Liver (tissue), 9 donors: Measurements from ENCODE around the gene CTTN. TPM values are rescaled to one million over a fixed set of nuclear protein-coding genes. Genes with fewer than 3 reads are reported as not detected.
A peak's percentile ranks its signal among the peaks of the same experiment; 100 is the strongest.

Source experiments
- DNase-seq: peaks from one replicate; pipeline ENCODE4 v3.0.0-alpha.2; 2017; ENCODE audit warnings: low spot score
- H3K27ac ChIP-seq, 2 donors: one replicate each; pipeline ENCODE4 v1.7.0; 2013; ENCODE audit warnings: inconsistent platforms in 2 of 2, low read length in 2 of 2, control low read depth in 1 of 2, low read depth in 1 of 2, mild to moderate bottlenecking in 1 of 2
- H3K27me3 ChIP-seq, 4 donors: one replicate each; pipeline versions ENCODE4 v1.6.1 to v1.7.0; 2013; ENCODE audit warnings: low read length in 3 of 4, inconsistent platforms in 1 of 4, mild to moderate bottlenecking in 1 of 4, moderate library complexity in 1 of 4; ENCODE audit not compliant: control insufficient read depth in 4 of 4, insufficient read depth in 4 of 4
- H3K36me3 ChIP-seq, 4 donors: one replicate each; pipeline versions ENCODE4 v1.6.1 to v1.7.0; 2013; ENCODE audit warnings: low read length in 3 of 4, mild to moderate bottlenecking in 3 of 4, low read depth in 1 of 4, moderate library complexity in 1 of 4; ENCODE audit not compliant: control insufficient read depth in 4 of 4, insufficient read depth in 3 of 4
- H3K4me1 ChIP-seq, 4 donors: one replicate each; pipeline versions ENCODE4 v1.6.1 to v1.7.0; 2013; ENCODE audit warnings: low read length in 3 of 4, mild to moderate bottlenecking in 3 of 4, moderate library complexity in 1 of 4; ENCODE audit not compliant: control insufficient read depth in 4 of 4, insufficient read depth in 4 of 4
- H3K4me3 ChIP-seq, 3 donors: one replicate each; pipeline versions ENCODE4 v1.6.1 to v1.7.0; 2013; ENCODE audit warnings: low read length in 3 of 3, control low read depth in 1 of 3, low read depth in 1 of 3, mild to moderate bottlenecking in 1 of 3
- H3K9ac ChIP-seq, 2 donors: one replicate each; pipeline ENCODE4 v1.7.0; 2013; ENCODE audit warnings: low read length in 2 of 2, mild to moderate bottlenecking in 2 of 2, moderate library complexity in 2 of 2, control low read depth in 1 of 2, low read depth in 1 of 2
- H3K9me3 ChIP-seq, 4 donors: one replicate each; pipeline versions ENCODE4 v1.6.1 to v1.7.0; 2013; ENCODE audit warnings: low read length in 3 of 4; ENCODE audit not compliant: control insufficient read depth in 4 of 4
- CTCF ChIP-seq: fragments of 150-350 bp; IDR thresholded peaks from 2 replicates; pipeline ENCODE4 v1.5.1; 2017; ENCODE audit warnings: improper control_type of control experiment, low read depth, low read length; ENCODE audit not compliant: missing input control
- FOXA1 ChIP-seq: IDR thresholded peaks from 2 replicates; pipeline ENCODE4 v1.6.1; 2016; ENCODE audit warnings: antibody characterized with exemption
- FOXA2 ChIP-seq: IDR thresholded peaks from 2 replicates; pipeline ENCODE4 v1.6.1; 2016; ENCODE audit warnings: antibody characterized with exemption
- GABPA ChIP-seq, 2 donors: IDR thresholded peaks in 1 of 2; conservative IDR thresholded peaks in 1 of 2; 2 replicates each; pipeline ENCODE4 v1.6.1; 2016; ENCODE audit warnings: antibody characterized with exemption in 2 of 2, mild to moderate bottlenecking in 1 of 2, moderate library complexity in 1 of 2
- HNF4A ChIP-seq, 2 donors: conservative IDR thresholded peaks; 2 replicates each; pipeline ENCODE4 v1.6.1; 2016; ENCODE audit warnings: antibody characterized with exemption in 2 of 2, mild to moderate bottlenecking in 2 of 2
- HNF4G ChIP-seq: IDR thresholded peaks from 2 replicates; pipeline ENCODE4 v1.6.1; 2016; ENCODE audit warnings: antibody characterized with exemption
- JUND ChIP-seq, 2 donors: IDR thresholded peaks; 2 replicates each; pipeline ENCODE4 v1.6.1; 2016; ENCODE audit warnings: antibody characterized with exemption in 2 of 2
- NR2F2 ChIP-seq: IDR thresholded peaks from 2 replicates; pipeline ENCODE4 v1.6.1; 2016; ENCODE audit warnings: antibody characterized with exemption
- RAD21 ChIP-seq, 2 donors: IDR thresholded peaks; 2 replicates each; pipeline ENCODE4 v1.6.1; 2016; ENCODE audit warnings: antibody characterized with exemption in 2 of 2, mild to moderate bottlenecking in 2 of 2
- RXRA ChIP-seq, 2 donors: IDR thresholded peaks; 2 replicates each; pipeline ENCODE4 v1.6.1; 2017 to 2018; ENCODE audit warnings: antibody characterized with exemption in 2 of 2, mild to moderate bottlenecking in 1 of 2
- SP1 ChIP-seq: IDR thresholded peaks from 2 replicates; pipeline ENCODE4 v1.6.1; 2018; ENCODE audit warnings: antibody characterized with exemption, mild to moderate bottlenecking
- TAF1 ChIP-seq: conservative IDR thresholded peaks from 2 replicates; pipeline ENCODE4 v1.6.1; 2016; ENCODE audit warnings: antibody characterized with exemption, mild to moderate bottlenecking
- YY1 ChIP-seq: IDR thresholded peaks from 2 replicates; pipeline ENCODE4 v1.6.1; 2016; ENCODE audit warnings: antibody characterized with exemption, mild to moderate bottlenecking
- WGBS: extraction: QIAGEN DNeasy Blood & Tissue Kit; methylation state at CpG from one replicate; pipeline ENCODE4 v1.1.7; 2013; 5-methylcytosine and 5-hydroxymethylcytosine counted together
- polyA plus RNA-seq, 2 donors: library from polyadenylated mRNA; stranded (reverse) in 1 of 2; unstranded in 1 of 2; fragments of 200-250 nt in 1 of 2; fragments of >200 nt in 1 of 2; fragmentation: Nextera tagmentation in 1 of 2; extraction: Ambion mirVana in 1 of 2; gene quantifications; one replicate each; pipeline versions ENCODE4 v1.2.1 to v1.2.3, GENCODE V29; 2013 to 2015
- total RNA-seq, 2 donors: library from RNA; depleted of rRNA; stranded (reverse); fragments of >200 nt; gene quantifications; one replicate each; pipeline ENCODE4 v1.2.3, GENCODE V29; 2014
- TF ChIP-seq, protein P1 (sequence below): IDR thresholded peaks from 2 replicates; pipeline ENCODE4 v1.6.1; 2016; ENCODE audit warnings: antibody characterized with exemption
- TF ChIP-seq, protein P2 (sequence below): IDR thresholded peaks from 2 replicates; pipeline ENCODE4 v1.6.1; 2016; ENCODE audit warnings: antibody characterized with exemption
- donor health status: healthy.
- donor health status: healthy.
- donor health status: healthy.
- donor health status: healthy.
- donor health status: healthy.

The CTTN gene
- total and polyA plus RNA-seq, 4 donors = 38.7 to 136 (median 45.4) TPM

DNA sequence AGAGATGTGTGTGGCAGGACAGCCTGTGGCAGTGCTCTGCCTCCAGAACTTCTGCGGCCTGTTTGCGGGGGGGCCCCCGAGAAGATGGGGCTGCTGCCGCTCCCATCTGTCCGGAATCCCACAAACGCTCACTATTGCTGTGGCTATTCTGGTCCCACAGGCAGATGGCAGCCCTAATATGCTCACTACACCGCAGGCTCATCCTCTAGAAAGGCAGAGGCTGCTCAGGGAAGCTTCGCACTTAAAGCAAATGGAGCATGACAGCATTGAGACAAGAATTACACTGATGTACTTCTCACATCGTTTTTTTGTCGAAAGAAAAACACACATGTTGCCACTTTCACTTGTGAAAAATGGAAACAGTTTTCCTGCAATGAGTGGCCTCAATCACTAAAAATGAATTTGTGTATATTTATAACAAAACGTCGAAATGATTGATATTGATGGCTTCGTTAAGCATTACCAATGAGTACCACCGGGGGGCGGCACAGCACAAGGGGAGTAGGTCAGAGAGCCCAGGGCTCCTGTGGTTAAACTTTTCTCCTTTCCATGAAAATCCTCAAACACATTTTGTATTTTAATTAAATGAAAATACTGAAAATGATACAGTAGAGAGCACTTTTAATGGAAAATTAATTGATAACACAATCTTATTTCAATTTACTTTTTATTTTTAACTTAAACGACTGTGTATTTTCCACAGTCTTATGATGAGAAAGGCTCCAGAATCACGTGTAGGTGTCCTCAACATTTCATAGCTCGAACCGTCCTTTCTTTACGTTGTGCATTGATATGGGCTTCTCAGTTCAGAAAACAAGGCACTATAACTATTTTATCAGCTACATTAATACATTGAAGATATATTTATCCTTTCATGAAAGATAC lies 69.1 kb downstream of the CTTN start:
- TF ChIP-seq TAF1 (no peak), SP1 (no peak), RAD21 (IDR thresholded peaks at IDR 0.05) (peak; percentile 97), CTCF (peak; percentile 91)
- Histone ChIP-seq H3K9ac (no peak overlapping the region), H3K36me3 (peaks cover 0 to 5% (median 0%) of the 10 kb centered on the region in 4 donors), H3K4me3 (no peak overlapping the region), H3K9me3 (no peaks in the 10 kb centered on the region), H3K27me3 (no peaks in the 10 kb centered on the region), H3K27ac (no peak overlapping the region), H3K4me1 (no peaks in the 10 kb centered on the region)
- peak; percentile 75 for DNase-seq
- WGBS = 40% methylated on average over 20 of the region's 20 CpGs

- Histone ChIP-seq H3K4me3 (no peak overlapping the region), H3K4me1 (no peaks in the 10 kb centered on the region), H3K9me3 (no peaks in the 10 kb centered on the region), H3K36me3 (peaks cover 0 to 8% (median 0%) of the 10 kb centered on the region in 4 donors), H3K9ac (no peak overlapping the region), H3K27me3 (no peaks in the 10 kb centered on the region), H3K27ac (no peak overlapping the region)
- TF ChIP-seq SP1 = no peak
- no peak for TF ChIP-seq FOXA2
- TF ChIP-seq GABPA (IDR thresholded peaks at IDR 0.05 in 1 of 2, conservative IDR thresholded peaks at IDR 0.05 in 1 of 2) = no peak
- no peak for TF ChIP-seq TAF1
- no peak for TF ChIP-seq RXRA (IDR thresholded peaks at IDR 0.05)
- TF ChIP-seq, protein P1, sequence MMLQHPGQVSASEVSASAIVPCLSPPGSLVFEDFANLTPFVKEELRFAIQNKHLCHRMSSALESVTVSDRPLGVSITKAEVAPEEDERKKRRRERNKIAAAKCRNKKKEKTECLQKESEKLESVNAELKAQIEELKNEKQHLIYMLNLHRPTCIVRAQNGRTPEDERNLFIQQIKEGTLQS = no peak
- WGBS = 83% methylated on average over 19 of the region's 19 CpGs
- DNase-seq = no peak
These were observed 70.2 kb downstream of the CTTN start for GRCh38 chr11:70468256-70469195.

GRCh38 chr11:70470127-70470526 lies 71.8 kb downstream of the CTTN start:
- no peak for DNase-seq
- no peaks in the 10 kb centered on the region for H3K27me3 ChIP-seq
- no peak overlapping the region for H3K9ac ChIP-seq
- 69% methylated on average over 6 of the region's 6 CpGs for WGBS
- no peak overlapping the region for H3K4me3 ChIP-seq
- peaks cover 0 to 8% (median 0%) of the 10 kb centered on the region in 4 donors for H3K36me3 ChIP-seq
- H3K4me1 ChIP-seq = no peaks in the 10 kb centered on the region
- no peak overlapping the region for H3K27ac ChIP-seq
- H3K9me3 ChIP-seq = no peaks in the 10 kb centered on the region
- TF ChIP-seq, protein P1 = no peak
- TF ChIP-seq YY1 (no peak), SP1 (no peak), HNF4G (no peak), CTCF (no peak), NR2F2 (no peak), JUND (IDR thresholded peaks at IDR 0.05) (no peak), FOXA1 (no peak), HNF4A (conservative IDR thresholded peaks at IDR 0.05) (no peak)
- TF ChIP-seq, protein P2, sequence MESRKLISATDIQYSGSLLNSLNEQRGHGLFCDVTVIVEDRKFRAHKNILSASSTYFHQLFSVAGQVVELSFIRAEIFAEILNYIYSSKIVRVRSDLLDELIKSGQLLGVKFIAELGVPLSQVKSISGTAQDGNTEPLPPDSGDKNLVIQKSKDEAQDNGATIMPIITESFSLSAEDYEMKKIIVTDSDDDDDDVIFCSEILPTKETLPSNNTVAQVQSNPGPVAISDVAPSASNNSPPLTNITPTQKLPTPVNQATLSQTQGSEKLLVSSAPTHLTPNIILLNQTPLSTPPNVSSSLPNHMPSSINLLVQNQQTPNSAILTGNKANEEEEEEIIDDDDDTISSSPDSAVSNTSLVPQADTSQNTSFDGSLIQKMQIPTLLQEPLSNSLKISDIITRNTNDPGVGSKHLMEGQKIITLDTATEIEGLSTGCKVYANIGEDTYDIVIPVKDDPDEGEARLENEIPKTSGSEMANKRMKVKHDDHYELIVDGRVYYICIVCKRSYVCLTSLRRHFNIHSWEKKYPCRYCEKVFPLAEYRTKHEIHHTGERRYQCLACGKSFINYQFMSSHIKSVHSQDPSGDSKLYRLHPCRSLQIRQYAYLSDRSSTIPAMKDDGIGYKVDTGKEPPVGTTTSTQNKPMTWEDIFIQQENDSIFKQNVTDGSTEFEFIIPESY = no peak
